ENCODE measurements around the gene DHRS4.
"Not testable (repeated sequence)": the region's sequence is repeated elsewhere in the genome, so short reads cannot be mapped to it uniquely, and the experiment has no call there.

DNA sequence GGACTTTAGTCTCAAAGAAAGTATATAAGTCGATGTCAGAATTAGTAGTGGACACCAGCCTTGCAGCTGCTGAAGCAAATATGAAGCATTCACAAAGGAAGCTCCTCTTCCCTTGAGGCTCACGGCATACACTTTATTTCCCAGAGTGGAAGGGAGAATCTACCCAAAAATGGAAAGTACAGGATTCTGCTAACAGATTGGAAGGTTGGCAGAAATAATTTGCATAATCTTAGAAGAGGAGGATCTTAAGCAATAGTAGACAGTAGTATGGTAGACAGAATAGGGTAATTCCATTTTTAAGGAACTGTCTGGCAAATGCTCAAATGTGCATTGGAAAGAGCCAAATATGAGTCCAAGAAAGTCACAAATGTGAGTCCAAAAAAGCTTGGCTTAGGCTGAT is 2.2 kb downstream of the DHRS4 start:
- TF ChIP-seq POLR2AphosphoS5 (IDR thresholded peaks at IDR 0.05), result not testable (repeated sequence)
- TF ChIP-seq, protein P1, sequence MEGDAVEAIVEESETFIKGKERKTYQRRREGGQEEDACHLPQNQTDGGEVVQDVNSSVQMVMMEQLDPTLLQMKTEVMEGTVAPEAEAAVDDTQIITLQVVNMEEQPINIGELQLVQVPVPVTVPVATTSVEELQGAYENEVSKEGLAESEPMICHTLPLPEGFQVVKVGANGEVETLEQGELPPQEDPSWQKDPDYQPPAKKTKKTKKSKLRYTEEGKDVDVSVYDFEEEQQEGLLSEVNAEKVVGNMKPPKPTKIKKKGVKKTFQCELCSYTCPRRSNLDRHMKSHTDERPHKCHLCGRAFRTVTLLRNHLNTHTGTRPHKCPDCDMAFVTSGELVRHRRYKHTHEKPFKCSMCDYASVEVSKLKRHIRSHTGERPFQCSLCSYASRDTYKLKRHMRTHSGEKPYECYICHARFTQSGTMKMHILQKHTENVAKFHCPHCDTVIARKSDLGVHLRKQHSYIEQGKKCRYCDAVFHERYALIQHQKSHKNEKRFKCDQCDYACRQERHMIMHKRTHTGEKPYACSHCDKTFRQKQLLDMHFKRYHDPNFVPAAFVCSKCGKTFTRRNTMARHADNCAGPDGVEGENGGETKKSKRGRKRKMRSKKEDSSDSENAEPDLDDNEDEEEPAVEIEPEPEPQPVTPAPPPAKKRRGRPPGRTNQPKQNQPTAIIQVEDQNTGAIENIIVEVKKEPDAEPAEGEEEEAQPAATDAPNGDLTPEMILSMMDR (IDR thresholded peaks at IDR 0.05), result not testable (repeated sequence)
